GM21528 (cell line): ENCODE results near the gene MAPK8IP2.
"Not testable (repeated sequence)": the region's sequence is repeated elsewhere in the genome, so short reads cannot be mapped to it uniquely, and the experiment has no call there.

Source experiments
- ATAC-seq: cut with Tn5 transposase; IDR thresholded peaks from one replicate; pipeline ENCODE4 v1.9.1; 2021; ENCODE audit warnings: mild to moderate bottlenecking, moderate library complexity; ENCODE audit not compliant: unreplicated experiment, low FRiP score

The MAPK8IP2 gene

DNA sequence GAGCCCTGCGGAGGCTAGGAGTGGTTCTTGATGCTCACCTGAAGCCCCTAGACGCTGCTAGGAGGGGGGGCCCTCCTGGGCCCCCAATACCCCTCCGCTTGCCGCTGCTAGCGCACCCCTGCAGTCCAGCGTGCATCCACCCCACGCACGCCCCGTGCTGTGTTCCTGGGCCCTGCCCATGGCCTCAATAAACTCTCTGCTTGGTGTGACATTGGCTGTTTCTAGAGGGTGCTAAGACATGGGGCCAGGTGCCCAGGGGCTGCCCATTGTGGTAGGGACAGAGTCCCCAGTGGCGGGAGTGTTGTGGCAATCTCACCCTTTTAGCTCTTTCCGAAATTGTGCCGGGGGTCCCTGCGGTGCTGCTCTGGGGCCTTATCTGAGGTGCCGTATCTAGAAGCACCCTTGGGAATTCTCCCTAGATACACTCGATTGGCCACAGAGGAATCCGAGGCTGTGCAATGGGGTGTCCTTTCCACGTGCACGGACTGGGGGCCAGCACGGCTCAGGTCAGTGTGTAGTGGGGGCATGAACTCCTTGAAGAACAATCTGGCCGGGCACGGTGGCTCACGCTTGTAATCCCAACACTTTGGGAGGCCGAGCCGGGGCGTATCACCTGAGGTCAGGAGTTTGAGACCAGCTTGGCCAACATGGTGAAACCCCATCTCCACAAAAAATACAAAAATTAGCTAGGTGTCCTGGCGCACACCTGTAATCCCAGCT lies 10.9 kb downstream of the MAPK8IP2 start:
- ATAC-seq, result no peak

GRCh38 chr22:50612168-50612527 lies 11.6 kb downstream of the MAPK8IP2 start:
- ATAC-seq, result no peak

GRCh38 chr22:50612528-50613221 lies 12.1 kb downstream of the MAPK8IP2 start:
- no peak for ATAC-seq

- ATAC-seq, result no peak
Measured at GRCh38 chr22:50613291-50613981, 12.8 kb downstream of the MAPK8IP2 start.

DNA sequence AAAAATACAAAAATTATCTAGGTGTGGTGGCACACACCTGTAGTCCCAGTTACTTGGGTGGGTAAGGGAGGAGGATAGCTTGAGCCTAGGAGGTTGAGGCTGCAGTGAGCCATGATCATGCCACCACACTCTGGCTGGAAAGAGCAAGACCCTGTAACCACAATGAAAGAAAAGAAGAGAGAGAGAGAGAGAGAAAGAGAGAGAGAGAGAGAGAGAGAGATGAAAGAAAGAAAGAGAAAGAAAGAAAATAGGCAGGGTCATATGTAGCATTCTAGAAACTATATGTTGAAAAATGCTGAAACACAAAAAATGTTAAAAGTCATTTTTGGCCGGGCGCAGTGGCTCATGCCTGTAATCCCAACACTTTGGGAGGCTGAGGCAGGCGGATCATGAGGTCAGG lies 13.7 kb downstream of the MAPK8IP2 start:
- ATAC-seq, result not testable (repeated sequence)

DNA sequence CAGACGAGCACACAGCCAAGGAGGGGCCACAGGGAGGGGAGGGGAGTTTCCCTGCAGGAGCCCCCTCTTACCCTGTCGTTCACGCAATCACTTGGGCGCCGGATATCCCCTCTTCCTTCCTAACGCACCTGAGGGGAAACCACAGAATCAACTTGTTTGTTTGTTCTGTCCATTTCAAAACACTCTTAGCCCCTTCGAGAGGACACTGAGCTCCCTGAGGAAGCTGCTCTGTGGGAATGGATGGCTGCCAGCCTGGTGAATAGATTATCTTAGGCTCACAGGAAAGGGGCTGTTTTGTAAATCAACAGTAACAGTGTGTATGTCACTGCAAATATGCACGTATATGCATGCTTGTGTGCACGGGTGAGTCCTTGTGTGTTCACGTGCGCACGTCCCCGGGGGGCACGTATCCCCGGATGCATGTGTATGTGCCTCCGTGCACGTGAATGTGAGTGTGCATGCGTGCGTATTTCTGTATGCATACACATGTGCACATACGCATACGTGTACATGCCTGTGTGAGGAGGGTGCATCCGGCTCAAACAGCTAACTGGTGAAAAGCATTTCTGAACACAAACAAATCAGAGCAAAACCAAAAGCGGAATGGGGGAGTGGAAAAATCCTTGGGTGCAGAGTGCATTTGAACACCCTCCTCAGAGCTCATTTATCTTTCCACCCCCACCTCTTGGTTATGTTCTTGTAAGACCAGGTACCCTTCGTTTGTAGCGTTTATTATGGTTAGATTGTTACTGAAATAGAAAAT lies 20.2 kb downstream of the MAPK8IP2 start:
- ATAC-seq, result peak; percentile 60

DNA sequence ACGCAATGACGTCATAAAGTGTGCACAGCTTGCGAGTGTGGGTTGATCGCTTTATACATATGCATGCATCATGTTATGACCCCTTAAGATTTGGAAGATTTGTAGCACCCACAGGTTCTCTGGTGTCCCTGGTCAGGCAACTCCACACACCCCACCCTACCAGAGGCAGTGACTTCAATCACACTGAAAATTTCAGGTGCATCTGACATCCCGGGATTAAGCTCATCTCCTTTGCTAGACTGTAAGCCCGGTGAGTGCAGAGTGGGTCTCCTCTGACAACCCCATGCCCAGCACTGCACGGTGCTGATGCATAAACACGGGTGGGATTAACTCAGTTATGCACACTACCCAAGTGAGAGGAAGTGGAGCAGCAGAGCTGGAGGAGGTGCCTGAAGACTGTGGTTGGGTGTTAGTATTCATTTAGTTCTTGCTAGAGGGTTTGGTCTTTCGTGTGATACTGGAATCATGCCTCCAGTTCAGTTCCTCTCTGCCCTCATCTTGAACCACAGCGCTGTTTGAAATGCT lies 20.8 kb downstream of the MAPK8IP2 start:
- peak; percentile 32 for ATAC-seq

- no peak for ATAC-seq
Measured at GRCh38 chr22:50621948-50622722, 21.5 kb downstream of the MAPK8IP2 start.

DNA sequence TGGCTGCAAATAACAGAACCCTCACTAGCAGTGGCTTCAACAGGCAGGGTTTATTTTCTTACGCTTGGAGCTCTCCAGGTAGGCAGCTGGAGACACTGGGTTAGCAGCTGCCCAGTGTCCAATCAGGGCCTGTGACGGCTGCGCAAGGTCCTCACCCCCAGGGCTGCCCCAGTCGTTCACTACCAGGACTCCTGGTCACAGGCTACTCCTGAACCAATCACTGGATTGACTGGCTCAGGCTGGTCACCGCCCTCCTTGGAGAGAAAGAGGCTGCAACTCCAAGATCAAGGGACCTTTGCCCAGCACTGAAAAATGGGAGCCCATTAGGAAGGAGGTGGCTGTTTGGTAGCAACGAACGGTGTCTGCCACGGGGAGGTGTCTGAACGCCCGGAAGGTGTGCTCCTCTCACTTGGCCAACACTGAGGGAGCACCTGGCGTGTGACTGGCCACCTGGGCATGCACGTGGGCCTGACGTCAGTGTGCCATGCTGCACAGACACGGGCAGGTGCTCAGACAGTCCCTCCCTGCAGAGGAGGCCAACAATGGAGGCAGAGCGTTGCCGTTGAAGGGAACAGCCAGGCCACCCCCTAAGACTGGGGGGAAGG lies 22.2 kb downstream of the MAPK8IP2 start:
- no peak for ATAC-seq

DNA sequence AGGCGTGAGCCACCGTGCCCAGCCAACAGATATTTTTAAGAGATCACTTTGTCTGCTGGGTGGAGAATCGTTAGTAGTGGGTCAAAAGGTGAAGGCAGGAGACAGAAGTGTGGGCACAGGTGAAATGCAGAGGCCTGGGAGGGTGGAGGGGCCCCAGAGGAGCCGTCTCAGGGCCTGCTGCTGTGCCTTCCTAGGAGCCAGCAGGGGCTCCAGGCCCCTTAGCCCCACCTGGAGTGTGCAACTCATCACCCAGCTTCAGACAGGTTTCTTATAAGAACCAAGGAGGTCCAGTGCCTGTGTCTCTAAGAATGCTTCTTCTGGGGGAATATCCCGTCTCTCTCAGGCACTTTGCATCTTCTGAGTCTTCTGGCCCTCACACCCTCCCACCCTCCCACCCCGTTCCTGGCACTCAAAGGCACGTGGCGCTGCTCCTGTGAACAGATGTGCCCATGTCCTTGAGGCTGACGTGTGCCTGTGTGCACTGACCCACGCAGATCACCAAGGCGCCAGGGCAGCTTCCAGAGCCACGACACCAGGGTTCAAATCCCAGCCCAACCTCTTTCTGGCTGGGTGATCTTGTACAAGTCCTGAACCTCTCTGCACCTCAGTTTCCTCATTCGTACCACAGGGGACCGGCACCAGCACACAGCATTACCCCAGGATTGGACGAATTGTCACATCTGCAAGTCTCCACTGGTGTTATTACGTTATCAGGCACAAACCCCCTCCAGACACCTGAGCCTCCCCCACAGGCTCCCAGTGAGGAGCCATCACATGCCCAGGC lies 23.9 kb downstream of the MAPK8IP2 start:
- no peak for ATAC-seq

DNA sequence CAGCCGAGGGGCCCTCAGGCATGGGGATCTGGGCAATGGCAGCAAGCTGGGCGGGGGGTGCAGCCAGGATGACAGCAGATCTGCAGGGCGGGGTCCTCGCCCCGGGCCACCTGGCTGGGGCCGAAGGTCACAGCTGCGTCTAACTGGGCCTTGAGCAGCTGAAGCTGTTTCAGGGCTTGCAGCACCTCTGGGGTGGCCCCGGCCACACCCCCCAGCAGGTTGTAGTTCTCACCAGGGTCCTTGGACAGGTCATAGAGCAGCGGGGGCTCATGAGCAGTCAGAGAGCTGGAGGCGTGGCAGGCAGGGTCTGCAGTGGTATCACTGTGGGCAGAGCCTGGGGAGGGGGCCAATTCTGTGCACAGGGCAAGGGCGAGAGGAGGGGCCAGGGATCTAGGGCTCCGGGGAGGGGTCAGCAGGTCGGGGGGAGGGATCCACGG lies 24.6 kb downstream of the MAPK8IP2 start:
- no peak for ATAC-seq

- no peak for ATAC-seq
Measured at GRCh38 chr22:50625568-50626313, 25.1 kb downstream of the MAPK8IP2 start.

- ATAC-seq, result no peak
Measured at GRCh38 chr22:50626314-50626849, 25.8 kb downstream of the MAPK8IP2 start.

DNA sequence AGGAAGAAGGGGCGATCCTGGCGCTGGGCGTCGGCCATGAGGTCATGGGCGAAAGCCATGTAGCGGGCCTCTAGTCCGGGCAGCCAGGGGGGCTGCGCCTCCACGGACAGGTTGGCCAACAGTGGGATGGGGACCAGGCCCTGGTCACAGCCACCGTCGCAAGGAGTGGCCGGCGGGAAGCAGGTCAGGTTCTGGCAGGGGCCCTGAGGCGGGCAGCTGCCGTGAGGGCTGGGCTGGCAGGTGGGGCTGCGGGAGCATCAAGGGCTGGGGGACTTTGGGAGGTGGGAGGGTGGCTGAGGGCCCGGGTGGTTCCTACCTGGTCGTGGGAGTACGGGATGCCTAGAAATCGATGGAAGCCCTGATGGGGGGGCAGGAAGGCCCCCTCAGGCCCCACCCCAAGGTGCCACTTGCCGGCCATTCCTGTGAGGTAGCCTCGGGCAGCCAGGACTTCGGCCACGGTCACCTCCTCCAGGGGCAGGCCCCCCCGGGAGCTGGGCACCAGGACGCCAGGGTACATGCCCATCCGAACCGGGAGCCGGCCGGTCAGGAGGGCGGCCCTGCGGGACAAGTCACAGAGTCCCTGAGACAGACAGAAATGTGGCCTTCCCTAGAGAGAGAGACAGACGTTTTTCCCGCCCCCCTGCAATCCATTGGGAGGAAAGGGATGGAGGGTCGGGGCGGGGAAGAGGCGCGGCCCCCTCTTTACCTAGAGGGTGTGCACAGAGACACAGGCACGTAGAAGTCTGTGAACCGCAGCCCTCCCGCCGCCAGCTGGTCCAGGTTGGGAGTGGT lies 26.5 kb downstream of the MAPK8IP2 start:
- no peak for ATAC-seq

DNA sequence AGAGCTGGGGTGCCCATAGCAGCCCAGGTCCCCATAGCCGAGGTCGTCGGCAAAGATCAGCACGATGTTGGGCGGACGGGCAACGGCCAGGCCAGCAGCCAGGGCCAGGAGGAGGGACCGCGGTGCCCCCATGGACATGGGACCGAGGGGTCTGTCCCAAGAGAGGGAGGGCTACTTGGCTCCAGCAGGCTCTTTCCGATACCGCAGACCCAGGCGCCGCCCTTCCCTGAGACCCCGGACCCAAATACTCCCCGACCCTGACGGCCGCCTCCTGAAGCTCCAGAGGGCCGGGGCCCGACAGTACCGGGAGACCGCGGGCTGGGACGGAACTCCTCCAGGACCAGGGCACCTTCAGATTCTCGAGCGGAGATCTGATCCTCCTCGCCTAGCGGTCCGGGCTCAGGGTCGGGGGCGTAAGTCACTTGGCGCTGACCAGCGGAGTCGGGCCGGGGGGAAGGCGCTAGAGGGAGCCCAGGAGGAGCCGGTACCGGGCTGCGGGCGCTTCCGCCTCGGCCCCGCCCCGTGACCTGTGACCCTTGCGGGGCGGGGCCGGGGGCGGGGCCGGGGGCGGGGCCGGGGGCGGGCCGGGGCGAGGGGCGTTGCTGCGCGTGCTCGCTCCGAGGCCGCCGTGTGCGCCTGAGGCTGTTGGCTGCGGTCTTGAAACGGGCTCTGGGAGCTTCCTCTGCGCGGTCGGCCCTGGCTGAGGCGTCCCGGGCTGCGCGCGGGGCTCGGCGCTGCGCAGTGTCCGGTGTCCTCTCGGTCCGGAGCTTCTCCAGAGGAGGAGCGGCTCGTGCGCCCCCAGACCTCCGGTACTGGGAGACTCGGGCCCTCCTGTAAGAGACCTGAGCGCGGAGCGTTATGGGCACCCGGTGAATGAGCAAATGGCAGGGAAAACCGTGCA lies 27.3 kb downstream of the MAPK8IP2 start, which contains the start of gene ARSA:
Gene ARSA (minus strand): TSS at position 511 of the 901 bp plus-strand sequence. CDS start 373 bp downstream, at position 138.
- ATAC-seq, result peak; percentile 60
